SK-N-MC (cell line): ENCODE results near the gene KRTAP10-10.
"Not testable (repeated sequence)": the region's sequence is repeated elsewhere in the genome, so short reads cannot be mapped to it uniquely, and the experiment has no call there.

Experiments
- DNase-seq: peaks from one replicate; pipeline ENCODE4 v3.0.0-alpha.2; 2011; ENCODE audit warnings: low read depth, low spot score
- H3K27ac ChIP-seq: fragments of 200-600 bp; sonication (generic); 2 replicates; pipeline ENCODE4 v1.5.1; 2016; ENCODE audit warnings: mixed run types
- H3K36me3 ChIP-seq: fragments of 200-600 bp; sonication (generic); 2 replicates; pipeline ENCODE4 v1.6.1; 2017; ENCODE audit warnings: antibody characterized with exemption, low read length, mixed read lengths; ENCODE audit not compliant: insufficient read depth
- H3K4me3 ChIP-seq: fragments of 200-600 bp; sonication (generic); 2 replicates; pipeline ENCODE4 v1.5.1; 2016
- H3K9ac ChIP-seq: fragments of 200-600 bp; sonication (generic); 2 replicates; pipeline ENCODE4 v1.8.0; 2017; ENCODE audit warnings: mixed run types, mixed read lengths; ENCODE audit not compliant: insufficient read length
- H3K9me3 ChIP-seq: fragments of 200-600 bp; sonication (generic); 2 replicates; pipeline ENCODE4 v1.6.1; 2017; ENCODE audit warnings: low read depth, mild to moderate bottlenecking, antibody characterized with exemption, low read length, moderate library complexity, mixed read lengths
- EZH2 ChIP-seq: fragments of 200-600 bp; sonication (generic); IDR thresholded peaks from one replicate; pipeline ENCODE4 v1.6.1; 2017; ENCODE audit warnings: antibody characterized with exemption
- FOXP2 ChIP-seq: optimal IDR thresholded peaks from 2 replicates; pipeline ENCODE3; 2011; ENCODE audit warnings: mild to moderate bottlenecking, moderate library complexity; ENCODE audit not compliant: insufficient read depth; ENCODE audit errors: extremely low read length, control extremely low read depth
- POLR2AphosphoS5 ChIP-seq: IDR thresholded peaks from 2 replicates; pipeline ENCODE4 v1.6.1; 2012; ENCODE audit warnings: mild to moderate bottlenecking, low read depth, low read length, borderline replicate concordance

The KRTAP10-10 gene

DNA sequence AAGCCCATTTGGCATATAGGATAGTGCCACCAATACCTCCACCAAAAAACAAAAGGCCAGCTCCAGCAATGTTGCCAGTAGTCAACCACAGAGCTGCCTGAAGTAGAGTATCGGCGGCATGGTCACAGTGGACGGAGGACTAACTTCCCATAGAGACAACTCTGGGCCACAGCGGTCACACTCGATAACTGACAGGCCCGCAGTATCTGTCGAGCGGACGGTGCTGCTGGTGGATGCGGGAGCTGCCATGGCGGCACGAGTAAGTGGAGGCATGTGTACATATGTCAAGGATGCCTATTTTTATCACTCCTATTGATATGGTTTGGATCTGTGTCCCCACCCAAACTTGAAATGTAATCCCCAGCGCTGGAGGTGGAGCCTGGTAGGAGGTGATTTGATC, 40.7 kb downstream of the KRTAP10-10 start:
- no peak overlapping the region for H3K9ac ChIP-seq
- no peak for DNase-seq
- H3K4me3 ChIP-seq = no peak overlapping the region
- H3K9me3 ChIP-seq = peaks cover 2% of the 10 kb centered on the region; the same call in 1 of the 2 replicates
- H3K36me3 ChIP-seq = peaks cover 14% of the 10 kb centered on the region; the same call in 1 of the 2 replicates
- no peak overlapping the region for H3K27ac ChIP-seq
- no peak for TF ChIP-seq FOXP2
- no peak for TF ChIP-seq POLR2AphosphoS5
- no peak for TF ChIP-seq EZH2

DNA sequence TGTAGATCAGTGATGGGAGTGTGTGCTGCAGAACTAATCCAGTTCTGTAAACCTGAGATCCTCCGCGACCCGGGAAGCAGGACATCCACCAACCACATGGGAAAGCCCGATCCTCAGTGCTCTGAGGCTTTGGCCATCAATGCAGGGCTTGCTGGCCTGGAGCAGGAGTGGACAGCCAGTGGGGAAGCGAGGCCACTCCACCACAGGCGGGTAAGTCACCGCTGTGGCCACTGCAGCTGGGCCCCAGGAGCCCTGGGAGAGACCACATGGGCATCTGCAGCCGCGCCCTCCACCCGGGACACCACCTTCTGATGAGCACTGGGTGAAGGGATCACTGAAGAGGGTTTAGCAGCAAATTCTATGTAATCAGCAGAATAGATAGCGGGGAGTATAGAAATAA, 44.0 kb downstream of the KRTAP10-10 start:
- H3K4me3 ChIP-seq = no peak overlapping the region
- no peak for TF ChIP-seq EZH2
- TF ChIP-seq FOXP2 = no peak
- no peak for TF ChIP-seq POLR2AphosphoS5
- DNase-seq = no peak
- H3K27ac ChIP-seq = no peak overlapping the region
- no peak overlapping the region for H3K9ac ChIP-seq
- H3K9me3 ChIP-seq = no peaks in the 10 kb centered on the region
- H3K36me3 ChIP-seq = peaks cover 14% of the 10 kb centered on the region; the same call in 1 of the 2 replicates

DNA sequence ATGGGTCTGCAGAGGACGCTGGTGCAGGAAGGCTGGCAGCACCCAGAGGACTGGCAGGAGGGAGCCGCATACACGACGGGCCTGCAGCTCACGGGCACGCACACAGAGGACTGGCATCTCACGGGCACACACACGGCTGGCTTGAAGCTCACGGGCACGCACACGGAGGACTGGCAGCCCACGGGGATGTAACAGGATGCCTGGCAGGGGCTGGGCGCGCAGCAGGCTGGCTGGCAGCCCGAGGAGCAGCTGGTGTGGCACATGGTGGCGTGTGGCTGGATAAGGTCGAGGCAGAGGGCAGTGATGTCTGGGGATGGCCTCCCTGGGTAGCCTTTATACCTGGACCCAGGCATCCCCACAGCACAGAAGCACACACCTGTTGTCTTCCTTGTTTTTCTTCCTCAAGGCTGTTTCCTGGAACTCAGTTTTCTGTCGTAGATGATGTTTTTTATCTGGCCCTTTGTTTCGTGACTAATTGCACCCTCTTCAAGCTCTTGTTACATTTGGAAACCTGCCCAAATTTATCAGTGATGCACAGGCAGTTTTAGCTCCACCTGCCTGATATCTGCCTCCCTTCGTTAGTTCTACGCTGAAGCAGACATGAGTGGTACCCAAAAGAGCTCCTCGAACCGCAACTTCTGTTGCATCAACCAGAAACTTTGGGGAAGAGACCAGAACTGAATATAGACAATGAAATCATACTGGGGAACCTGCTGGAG, 44.9 kb downstream of the KRTAP10-10 start, which contains the start of gene KRTAP12-1:
Gene KRTAP12-1, minus strand, starts transcription at position 303 of the 719 bp plus-strand sequence. Its CDS starts 40 bp downstream, at position 263.
- Histone ChIP-seq H3K9me3 (no peaks in the 10 kb centered on the region), H3K9ac (no peak within 1 kb of the TSS), H3K36me3 (peaks cover 17% of the 10 kb centered on the region; the same call in 1 of the 2 replicates), H3K27ac (no peak within 1 kb of the TSS), H3K4me3 (no peak within 1 kb of the TSS)
- TF ChIP-seq EZH2 = no peak
- TF ChIP-seq POLR2AphosphoS5 = no peak
- TF ChIP-seq FOXP2 = no peak
- no peak for DNase-seq

DNA sequence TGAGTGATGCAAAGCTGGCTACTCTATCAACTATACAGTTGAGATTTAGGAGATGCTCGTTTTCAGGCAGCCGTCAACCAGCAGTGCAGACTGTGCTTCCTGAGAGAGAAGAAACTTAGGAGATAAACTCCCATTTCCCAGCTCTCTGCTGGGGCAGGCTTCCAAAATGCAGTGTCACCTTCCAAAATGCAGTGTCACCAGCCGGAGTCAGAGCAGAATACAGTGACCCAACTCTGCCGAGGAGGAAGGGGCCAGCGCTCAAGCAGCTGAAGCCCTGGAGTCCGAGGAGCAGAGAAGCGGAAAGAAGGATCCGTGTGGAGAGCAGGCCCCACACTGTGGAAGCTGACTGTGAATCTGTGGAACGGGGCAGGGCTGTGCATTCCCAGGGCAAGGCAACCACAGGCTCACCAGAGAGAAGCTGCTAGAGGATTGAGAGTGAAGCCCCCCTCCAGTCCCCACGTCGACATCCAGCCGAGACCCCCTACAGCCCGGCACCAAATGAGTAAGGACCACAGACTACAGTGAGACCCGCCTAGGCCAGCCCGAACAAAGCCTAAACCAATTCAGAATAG, 45.5 kb downstream of the KRTAP10-10 start:
- no peaks in the 10 kb centered on the region for H3K9me3 ChIP-seq
- no peak overlapping the region for H3K4me3 ChIP-seq
- peaks cover 18% of the 10 kb centered on the region; the same call in 1 of the 2 replicates for H3K36me3 ChIP-seq
- TF ChIP-seq POLR2AphosphoS5 = no peak
- TF ChIP-seq EZH2 = no peak
- no peak for TF ChIP-seq FOXP2
- DNase-seq = no peak
- H3K9ac ChIP-seq = no peak overlapping the region
- no peak overlapping the region for H3K27ac ChIP-seq

DNA sequence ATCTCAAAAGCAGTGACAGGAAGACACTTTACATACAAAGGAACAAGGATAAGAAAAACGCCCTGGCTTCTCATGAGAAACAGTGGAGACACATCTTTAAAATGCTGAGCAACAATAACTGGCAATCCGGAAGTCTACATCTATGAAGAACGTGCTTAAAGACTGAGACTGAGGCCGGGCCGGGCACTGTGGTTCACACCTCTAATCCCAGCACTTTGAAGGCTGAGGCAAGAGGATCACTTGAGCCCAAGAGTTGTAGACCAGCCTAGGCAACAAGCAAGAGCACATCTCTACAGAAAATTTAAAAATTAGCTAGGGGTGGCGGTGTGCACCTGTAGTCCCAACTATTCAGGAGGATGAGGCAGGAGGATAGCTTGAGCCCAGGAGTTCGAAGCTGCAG, 46.9 kb downstream of the KRTAP10-10 start:
- DNase-seq = no peak
- H3K9me3 ChIP-seq = no peaks in the 10 kb centered on the region
- peaks cover 7% of the 10 kb centered on the region; the same call in 1 of the 2 replicates for H3K36me3 ChIP-seq
- H3K9ac ChIP-seq = no peak overlapping the region
- no peak overlapping the region for H3K27ac ChIP-seq
- H3K4me3 ChIP-seq = no peak overlapping the region
- TF ChIP-seq EZH2 (no peak), FOXP2 (no peak), POLR2AphosphoS5 (no peak)

DNA sequence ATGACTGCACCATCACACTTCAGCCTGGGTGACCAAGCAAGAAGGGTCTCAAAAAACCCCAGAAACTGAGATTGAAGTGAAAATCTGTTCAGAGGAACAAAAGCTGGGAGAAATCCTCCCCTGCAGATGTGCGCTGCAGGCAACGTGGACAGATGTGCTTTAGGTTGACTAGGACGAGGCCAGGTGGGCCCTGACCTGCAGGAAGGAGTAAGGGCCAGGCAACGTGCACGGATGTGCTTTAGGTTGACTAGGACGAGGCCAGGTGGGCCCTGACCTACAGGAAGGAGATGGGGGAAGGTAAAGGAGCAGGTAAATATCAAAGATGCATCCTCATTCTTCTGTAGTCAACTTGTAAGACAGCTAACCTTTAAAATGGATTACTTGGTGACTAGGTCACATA, 47.3 kb downstream of the KRTAP10-10 start:
- no peak overlapping the region for H3K27ac ChIP-seq
- TF ChIP-seq POLR2AphosphoS5 = no peak
- peaks cover 7% of the 10 kb centered on the region; the same call in 1 of the 2 replicates for H3K36me3 ChIP-seq
- H3K9ac ChIP-seq = no peak overlapping the region
- no peak for DNase-seq
- H3K4me3 ChIP-seq = no peak overlapping the region
- H3K9me3 ChIP-seq = no peaks in the 10 kb centered on the region

DNA sequence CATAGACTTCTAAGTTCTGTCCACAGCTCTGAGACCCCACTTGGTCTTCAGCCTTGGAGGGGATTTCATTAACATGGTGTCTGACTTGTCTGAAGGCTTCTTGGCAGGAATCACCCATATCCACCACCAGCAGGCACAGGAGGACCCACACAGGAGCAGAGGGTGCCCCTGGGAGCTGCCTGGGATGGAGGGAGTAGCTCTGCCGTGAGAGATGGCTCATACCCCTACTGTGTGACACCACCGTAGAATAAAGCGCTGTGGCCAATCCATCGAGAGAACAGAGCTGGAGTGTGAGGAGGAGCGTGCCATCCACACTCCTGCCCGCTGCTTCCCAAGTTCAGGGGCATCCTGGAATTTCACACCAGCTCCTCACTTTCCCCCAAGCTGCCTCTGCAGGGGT, 47.9 kb downstream of the KRTAP10-10 start:
- not testable (repeated sequence) for DNase-seq, H3K9ac ChIP-seq, H3K9me3 ChIP-seq, H3K36me3 ChIP-seq, H3K4me3 ChIP-seq, H3K27ac ChIP-seq

DNA sequence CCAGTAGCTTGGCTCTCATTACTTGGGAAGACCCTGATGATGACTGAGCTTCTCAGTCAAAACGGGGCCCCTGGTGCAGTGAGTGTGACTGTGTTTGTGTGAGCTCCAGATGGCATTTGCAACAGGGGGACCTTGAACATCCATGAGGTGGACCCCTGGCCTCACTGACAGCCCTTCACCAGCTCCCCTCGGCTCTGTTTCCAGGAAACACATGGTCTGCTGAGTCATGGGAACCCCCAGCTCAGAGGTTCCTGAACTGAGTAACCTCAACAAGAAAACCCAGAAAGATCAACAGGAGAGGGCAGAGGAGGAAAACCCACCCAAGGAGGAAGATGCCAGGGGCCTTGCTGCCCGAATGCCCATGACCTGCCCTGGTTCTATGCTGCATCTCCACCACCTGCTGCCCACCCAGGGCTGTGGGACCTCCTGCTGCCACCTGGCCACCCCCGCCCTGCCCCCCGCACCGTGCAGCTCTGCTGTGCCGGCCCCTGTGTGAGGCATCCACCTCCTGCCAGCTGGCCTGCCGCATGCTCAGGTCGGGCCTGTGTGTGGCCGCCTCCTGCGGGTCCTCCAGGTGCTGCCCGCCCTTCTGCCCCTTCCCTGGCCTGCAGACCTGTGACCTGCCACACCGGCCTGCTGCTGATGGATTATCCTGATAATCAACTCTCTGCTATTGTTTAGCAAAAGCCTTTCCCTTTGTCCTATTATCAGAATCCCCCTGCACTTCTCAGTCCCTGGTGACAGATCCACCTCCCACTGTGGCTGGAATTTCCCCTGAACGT, 49.0 kb downstream of the KRTAP10-10 start:
- TF ChIP-seq FOXP2 (no peak), EZH2 (no peak), POLR2AphosphoS5 (no peak)
- no peak for DNase-seq
- Histone ChIP-seq H3K9me3 (no peaks in the 10 kb centered on the region), H3K9ac (no peak overlapping the region), H3K27ac (no peak overlapping the region), H3K4me3 (no peak overlapping the region), H3K36me3 (peaks cover 7% of the 10 kb centered on the region; the same call in 1 of the 2 replicates)
